Measurements from ENCODE around the gene NWD2.
"Not testable (repeated sequence)": the region's sequence is repeated elsewhere in the genome, so short reads cannot be mapped to it uniquely, and the experiment has no call there.

Gene NWD2

DNA sequence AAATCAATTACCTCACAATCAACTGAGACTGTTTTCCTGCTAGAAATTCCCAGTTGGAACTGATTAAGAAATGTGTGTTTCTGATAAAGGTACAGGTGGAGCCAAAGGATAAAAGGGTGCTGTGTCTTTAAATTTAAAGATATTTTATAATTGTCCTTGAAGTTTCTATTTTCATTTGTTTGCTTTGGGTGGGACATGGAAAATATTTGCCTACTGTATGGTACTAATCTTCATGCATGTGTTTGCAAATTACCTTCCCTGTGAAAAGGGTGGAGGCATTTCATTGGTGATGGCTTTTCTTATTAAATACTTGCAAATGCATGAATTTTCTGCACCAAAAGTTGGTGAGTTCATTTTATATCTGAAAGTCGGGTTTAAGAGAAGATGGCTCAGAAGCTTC lies 225.7 kb downstream of the NWD2 start:
- DNase-seq (ENCODE audit: low read depth), result no peak

DNA sequence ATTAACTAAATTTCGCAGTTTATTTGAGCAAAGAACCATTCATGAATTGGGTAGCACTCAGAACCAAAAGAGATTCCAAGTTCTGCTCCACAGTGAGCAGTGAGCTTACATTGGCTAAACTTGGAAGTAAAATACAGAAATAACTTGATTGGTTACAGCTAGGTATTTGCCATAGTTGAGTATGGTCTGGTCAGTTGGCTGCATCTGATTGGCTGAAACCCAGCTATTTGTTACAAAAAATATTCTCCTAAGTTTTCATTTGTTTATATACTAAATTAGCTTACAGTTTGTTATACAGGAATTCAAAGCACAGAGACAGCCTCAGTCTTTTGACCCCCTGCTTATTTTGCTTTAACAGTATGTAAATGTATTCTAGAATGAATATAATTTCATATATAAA lies 226.6 kb downstream of the NWD2 start:
- no peak for DNase-seq (ENCODE audit: low read depth)

DNA sequence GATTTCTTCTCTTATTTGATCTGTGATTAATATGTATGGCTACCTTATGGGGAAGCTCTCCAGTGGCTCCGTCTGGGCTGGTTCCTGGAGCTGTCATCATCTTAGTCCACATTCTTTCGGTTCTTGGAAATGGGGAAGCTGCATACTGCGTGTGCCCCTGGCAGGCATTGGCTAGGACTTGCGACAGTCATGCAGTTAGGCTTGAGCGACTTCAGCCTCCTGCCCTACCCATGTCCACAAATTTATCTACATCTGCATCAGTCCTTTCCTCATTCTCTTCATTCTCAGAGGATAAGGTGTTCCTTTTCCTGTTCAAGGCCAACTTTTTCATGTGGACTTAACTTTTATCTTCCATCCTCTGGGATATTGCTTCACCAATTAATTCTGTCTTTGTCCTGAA lies 227.4 kb downstream of the NWD2 start:
- DNase-seq (ENCODE audit: low read depth), result no peak

DNA sequence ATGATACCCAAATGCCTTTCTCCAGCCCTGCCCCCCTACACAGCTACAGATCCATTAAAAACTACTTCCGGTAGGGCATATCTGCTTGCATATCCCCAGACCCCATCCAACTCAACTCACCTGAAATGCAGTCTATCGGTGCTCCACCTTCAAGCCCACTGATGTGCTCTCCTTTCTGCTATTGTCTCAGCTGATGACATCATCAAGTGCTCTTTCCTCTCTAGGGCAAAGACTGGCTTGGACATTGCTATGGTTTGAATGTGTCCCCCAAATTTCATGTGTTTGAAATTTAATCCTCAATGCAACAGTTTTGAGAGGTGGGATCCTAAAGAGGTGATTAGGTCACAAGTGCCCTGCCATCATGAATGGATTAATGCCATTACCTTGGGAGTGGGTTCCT lies 229.3 kb downstream of the NWD2 start:
- DNase-seq (ENCODE audit: low read depth), result no peak

DNA sequence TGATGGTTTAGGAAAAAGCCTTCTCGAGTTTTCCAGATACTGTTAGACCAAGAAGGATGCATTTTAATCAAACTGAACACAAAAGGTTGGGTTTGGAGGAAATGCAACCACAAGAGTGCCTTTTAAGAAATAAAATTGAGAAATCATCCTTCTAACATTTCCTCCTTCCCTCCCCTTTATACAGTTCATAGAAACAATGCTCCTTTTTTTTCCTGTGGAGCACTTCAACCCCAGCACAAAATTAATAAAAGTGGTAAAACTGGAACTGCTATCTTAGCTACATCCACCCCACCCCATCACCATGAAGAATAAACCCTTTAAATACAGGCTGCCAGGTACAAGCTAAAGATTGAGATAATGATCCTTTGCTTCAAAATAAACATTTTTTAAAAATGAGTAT lies 230.5 kb downstream of the NWD2 start:
- DNase-seq (ENCODE audit: low read depth), result no peak

DNA sequence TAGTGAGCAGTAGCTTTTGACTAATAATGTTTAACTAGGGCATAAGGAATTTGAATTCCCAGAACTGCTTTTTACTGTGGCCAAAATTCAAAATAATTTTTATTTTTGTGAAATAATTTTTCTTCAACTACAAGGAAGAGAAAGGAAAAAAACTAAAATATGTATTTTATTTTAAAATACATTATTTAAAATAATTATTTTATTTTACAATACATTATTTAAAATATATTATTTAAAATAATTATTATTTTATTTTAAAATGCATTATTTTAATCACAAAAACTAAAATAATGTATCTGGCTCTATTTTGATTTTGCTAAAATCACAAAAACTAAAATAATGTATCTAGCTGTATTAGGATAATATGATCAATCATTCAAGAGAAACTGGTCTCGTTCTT lies 231.2 kb downstream of the NWD2 start:
- no peak for DNase-seq (ENCODE audit: low read depth)

DNA sequence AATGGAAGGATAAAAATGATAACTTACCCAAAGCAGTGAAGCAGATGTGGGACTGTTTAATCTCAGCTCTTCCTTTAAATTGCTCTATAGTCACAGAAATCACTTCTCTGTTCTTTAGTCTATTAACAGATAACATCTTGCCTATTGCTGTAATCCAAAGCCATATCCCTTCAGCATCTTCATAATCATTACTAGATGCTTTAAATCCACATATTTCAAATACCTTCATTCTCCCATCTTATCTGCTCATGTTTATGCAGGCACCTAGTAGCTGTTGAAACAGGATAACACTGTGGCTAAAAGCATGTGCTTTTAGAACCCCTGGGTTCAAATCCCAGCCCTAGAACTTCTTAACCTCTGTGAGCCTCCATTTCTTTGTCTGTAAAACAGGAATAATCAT lies 231.7 kb downstream of the NWD2 start:
- no peak for DNase-seq (ENCODE audit: low read depth)

DNA sequence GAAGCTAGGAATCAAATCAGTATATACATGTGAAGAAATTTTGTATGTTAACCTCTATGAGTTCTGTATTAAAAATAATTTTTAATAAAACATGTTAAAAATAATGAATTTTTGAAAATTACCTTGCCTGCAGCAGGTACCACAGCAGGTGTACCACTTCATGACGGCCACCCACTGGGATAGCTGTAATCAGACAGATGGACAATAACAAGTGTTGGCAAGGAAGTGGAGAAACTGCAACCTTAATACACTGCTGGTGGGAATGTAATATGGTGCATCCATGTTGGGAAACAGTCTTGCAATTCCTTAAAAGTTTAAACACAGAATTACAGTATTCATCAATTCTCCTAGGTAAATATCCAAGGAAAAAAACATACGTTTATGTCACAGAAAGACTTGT lies 232.1 kb downstream of the NWD2 start:
- no peak for DNase-seq (ENCODE audit: low read depth)

DNA sequence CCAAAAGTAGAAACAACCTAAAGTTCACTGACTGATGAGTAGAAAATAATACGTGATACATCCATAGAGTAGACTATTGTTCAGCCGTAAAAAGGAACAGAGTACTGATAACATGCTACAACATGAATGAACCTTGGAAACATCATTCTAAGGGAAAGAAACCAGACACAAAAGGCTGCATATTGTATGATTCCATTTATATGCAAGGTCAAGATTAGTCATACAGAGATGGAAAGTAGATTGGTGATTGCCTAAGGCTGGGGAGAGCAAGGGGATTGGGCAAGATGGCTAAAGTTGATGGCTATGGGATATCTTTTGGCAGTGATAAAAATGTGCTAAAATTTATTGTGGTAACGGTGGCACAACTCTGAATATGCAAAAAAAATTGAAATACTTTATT lies 232.6 kb downstream of the NWD2 start:
- DNase-seq (ENCODE audit: low read depth), result no peak

DNA sequence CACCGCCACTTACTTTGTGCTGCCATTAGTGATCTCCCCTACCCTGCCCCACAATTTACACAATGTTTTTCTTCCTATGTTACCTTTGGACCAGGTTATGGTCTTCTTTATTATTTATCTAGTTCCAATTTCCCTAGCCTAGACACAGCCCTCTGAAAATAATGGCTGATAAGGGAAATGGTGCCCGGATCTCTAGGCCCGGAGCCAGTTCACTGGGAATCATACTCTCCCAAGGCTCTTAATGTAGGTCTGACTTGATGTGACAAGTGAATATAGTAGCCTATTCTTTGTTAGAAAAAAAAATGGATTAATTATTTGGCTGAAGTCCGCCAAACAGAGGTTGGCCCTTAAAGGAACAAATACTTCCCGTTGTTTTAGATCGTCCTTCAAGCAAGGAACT lies 233.6 kb downstream of the NWD2 start:
- no peak for DNase-seq (ENCODE audit: low read depth)

DNA sequence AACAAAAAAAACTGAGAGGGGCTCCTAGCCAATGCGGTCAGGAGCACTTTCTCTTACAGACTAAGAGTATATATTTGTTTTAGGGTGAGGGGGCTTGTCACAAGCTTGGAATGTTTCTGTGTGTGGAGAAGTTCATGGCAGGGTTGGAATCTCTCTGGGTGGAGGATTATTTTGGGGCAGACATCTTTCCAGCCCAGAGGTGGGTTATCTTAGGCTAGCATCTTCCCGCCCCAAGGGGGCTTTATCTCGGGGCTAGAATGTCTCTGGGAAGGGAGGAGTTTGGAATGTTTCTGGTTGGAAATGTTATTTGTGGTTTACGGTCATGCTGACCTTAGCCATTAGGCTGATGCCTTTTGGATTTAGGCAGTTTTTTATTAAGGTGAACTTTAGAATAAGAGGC lies 236.0 kb downstream of the NWD2 start:
- no peak for DNase-seq (ENCODE audit: low read depth)

DNA sequence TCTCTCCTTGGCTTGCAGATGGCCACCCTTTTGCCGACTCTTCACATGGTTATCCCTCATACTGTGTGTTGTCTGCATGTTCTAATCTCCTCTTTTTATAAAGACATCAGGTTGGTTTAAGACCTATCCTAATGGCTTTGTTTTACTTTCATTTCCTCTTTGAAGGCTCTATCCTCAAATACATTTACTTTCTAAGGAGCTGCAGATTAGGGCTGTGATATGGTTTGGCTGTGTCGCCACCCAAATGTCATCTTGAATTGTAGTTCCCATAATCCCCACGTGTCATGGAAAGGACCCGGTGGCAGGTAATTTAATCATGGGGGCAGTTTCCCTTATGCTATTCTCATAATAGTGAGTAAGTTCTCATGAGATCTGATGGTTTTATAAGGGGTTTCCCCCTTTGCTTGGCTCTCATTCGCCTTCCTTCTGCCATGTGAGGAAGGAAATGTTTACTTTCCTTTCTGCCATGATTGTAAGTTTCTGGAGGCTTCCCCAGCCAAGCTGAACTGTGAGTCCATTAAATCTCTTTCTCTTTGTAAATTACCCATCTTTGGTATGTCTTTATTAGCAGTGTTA lies 237.1 kb downstream of the NWD2 start:
- DNase-seq (ENCODE audit: low read depth), result no peak

DNA sequence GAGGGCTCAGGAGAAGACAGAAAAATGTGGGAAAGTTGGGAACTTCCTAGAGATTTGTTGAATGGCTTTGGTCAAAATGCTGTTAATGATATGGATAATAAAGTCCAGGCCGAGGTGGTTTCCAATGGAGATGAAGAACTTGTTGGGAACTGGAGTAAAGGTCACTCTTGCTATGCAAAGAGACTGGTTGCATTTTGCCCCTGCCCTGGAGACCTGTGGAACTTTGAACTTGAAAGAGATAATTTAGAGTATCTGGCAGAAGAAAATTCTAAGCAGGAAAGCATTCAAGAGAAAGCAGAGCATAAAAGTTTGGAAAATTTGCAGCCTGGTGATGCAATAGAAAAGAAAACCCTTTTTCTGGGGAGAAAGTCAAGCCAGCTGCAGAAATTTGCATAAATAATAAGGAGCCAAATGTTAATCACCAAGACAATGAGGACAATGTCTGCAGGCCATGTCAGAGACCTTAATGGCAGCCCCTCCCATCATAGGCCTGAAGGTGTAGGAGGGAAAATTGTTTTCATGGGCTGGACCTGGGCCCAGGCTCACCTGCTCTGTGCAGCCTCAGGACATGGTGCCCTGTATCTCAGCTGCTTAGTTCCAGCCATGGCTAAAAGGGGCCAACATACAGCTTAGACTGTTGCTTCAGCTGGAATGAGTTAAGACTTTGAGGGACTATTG lies 237.8 kb downstream of the NWD2 start:
- no peak for DNase-seq (ENCODE audit: low read depth)

DNA sequence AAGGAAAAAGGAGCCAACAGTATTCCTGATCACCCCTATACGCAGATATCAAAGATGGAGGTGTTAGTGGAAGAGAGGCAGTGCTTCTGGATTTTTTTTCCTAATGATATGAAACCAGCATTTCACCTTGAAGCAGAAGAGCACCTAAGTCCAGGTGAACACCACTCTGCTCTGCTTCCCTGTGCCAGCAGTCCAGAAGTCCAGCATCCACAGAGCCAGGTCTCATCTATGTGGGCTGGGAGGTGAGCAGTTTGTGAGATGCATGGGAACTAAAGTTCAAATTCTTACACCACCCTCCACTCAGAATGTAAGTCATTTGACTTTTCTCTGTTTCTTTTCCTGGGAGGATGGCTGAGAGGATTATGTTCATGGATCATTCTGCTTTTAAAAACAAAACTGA lies 239.1 kb downstream of the NWD2 start:
- DNase-seq (ENCODE audit: low read depth), result no peak

DNA sequence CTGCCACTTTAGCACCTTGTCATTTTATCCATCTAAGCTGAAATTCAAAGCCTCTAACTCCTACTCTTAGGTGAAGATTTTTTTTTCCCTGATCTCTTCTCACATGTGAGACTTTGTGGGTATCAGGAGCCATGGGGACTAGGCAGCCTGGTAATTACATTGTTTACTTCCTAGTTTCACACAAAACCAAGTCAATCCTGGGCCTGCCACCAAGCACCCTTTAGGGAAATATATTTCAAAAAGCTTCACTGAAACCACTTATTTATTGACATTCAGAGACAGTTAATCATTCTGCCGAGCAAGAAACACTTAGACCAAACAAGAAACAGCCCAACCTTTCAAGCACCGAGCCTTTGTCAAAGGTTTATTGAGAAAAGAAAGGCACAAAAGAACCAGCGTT lies 241.6 kb downstream of the NWD2 start:
- no peak for DNase-seq (ENCODE audit: low read depth)

DNA sequence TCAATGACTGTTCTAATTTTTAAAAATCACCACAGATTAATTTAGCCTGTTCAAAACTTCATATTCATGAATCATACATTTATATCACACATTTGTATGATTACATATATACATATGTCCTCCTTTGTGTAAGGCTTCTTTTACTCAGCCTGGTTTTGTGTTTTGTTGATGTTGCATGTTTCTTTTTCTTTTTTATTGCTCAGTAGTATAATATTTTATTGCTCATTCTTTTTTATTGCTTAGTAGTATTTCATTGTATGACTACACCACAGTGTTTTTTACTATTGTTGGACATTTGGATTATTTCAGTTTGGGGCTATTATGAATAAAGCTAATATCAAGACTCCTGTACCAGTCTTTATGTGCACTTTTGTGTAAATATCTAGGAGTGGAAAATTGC lies 243.1 kb downstream of the NWD2 start:
- no peak for DNase-seq (ENCODE audit: low read depth)

DNA sequence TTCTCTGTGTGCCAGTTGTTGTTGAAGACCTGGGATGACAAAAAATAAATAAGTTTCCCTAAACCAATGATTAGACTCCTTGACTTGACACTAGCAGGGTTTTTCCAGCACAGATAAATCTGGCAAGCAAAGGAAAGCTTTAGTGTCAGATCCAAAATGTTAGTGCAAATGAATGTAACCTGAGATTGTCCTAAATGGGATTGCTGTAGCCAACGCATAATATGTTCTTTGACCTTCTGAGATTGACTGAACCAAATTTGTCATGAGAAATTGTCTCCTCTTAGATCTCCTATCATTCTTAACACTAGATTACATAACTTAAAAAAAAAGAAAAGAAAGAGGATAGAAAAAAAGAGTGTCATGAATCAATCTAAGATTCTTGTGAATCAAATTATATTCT lies 245.2 kb downstream of the NWD2 start:
- DNase-seq (ENCODE audit: low read depth), result no peak

DNA sequence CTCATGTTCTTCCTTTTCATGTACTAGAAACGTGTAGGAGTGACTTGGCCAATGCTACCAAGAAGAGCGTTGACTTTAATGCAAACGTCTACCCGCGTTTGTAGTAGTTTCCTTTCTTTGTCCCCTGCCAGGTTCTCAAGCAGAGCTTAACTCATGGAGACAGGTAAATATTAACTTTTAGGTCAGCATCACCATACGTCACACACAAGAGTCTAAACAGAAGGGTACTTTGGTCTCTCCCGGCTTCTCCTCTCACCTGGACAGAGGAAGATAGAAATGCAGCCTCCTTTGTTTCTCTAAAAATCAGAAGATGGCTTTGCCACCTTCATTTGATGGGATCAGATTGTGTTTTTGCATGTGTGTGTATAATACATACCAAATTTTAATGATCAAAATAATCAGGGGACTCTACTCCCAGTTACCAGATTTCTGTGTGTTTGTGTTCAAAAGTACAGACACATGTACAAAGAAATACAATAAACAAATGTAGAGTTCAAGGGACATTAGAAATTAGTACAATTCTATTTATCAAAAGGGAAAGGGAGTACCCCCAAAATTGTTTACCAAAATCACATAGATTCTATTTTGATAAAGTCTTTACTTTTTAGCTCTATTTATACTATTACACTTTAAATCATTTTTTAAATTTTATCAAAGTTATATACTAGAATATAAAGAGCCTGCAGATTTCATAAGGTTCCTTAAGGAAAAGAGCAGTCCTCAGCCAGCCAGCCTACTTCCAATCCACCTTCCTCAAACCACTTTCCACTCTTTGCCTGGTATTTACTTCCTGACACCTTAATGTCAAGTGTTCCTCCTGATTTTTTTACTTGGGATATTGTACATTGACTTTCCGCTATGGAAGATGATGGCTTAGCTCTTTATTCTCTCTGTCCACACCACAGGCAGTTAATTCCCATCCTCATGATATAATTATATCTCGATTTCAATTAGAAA lies 246.1 kb downstream of the NWD2 start:
- no peak for DNase-seq (ENCODE audit: low read depth)

DNA sequence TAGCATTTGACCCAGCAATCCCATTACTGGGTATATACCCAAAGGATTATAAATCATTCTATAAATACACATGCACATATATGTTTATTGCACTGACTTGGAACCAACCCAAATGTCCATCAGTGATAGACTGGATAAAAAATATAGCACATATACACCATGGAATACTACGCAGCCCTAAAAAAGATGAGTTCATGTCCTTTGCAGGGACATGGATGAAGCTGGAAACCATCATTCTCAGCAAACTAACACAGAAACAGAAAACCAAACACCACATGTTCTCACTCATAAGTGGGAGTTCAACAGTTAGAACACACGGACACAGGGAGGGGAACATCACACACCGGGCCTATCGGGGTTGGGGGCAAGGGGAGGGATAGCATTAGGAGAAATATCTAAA lies 250.8 kb downstream of the NWD2 start:
- not testable (repeated sequence) for DNase-seq (ENCODE audit: low read depth)
